H9 (cell line): ENCODE data around the gene DPF3. TPM values are rescaled to one million over a fixed set of nuclear protein-coding genes. Genes with fewer than 3 reads are reported as not detected.

Source experiments
- DNase-seq: peaks from one replicate; pipeline ENCODE4 v3.0.0-alpha.2; 2017
- H2AFZ ChIP-seq: one replicate; pipeline ENCODE4 v1.6.1; 2013; ENCODE audit warnings: mild to moderate bottlenecking, low read length, control low read depth, moderate library complexity
- H2AK5ac ChIP-seq: 2 replicates; pipeline ENCODE4 v1.6.1; 2013; ENCODE audit warnings: low read length, control low read depth, mixed read lengths; ENCODE audit not compliant: insufficient read length
- H2BK120ac ChIP-seq: one replicate; pipeline ENCODE4 v1.6.1; 2013; ENCODE audit warnings: low read depth, mild to moderate bottlenecking, low read length, control low read depth, inconsistent platforms; ENCODE audit not compliant: poor library complexity, severe bottlenecking
- H2BK12ac ChIP-seq: 2 replicates; pipeline ENCODE4 v1.6.1; 2013; ENCODE audit warnings: low read length, control low read depth, mixed read lengths, low read depth; ENCODE audit not compliant: insufficient read length
- H2BK15ac ChIP-seq: 2 replicates; pipeline ENCODE4 v1.6.1; 2013; ENCODE audit warnings: low read depth, low read length, control low read depth
- H2BK20ac ChIP-seq: one replicate; pipeline ENCODE4 v1.6.1; 2013; ENCODE audit warnings: low read depth, mild to moderate bottlenecking, low read length, control low read depth, inconsistent platforms; ENCODE audit not compliant: poor library complexity, severe bottlenecking
- H2BK5ac ChIP-seq: 2 replicates; pipeline ENCODE4 v1.6.1; 2013; ENCODE audit warnings: low read length, control low read depth, mixed read lengths; ENCODE audit not compliant: insufficient read length
- H3K14ac ChIP-seq: 2 replicates; pipeline ENCODE4 v1.6.1; 2013; ENCODE audit warnings: low read length, control low read depth; ENCODE audit not compliant: insufficient read depth
- H3K18ac ChIP-seq: 2 replicates; pipeline ENCODE4 v1.6.1; 2013; ENCODE audit warnings: low read depth, mild to moderate bottlenecking, mixed read lengths, low read length, control low read depth; ENCODE audit not compliant: insufficient read length
- H3K23ac ChIP-seq: 2 replicates; pipeline ENCODE4 v1.6.1; 2013; ENCODE audit warnings: low read length, control low read depth, mixed read lengths, low read depth; ENCODE audit not compliant: insufficient read length
- H3K23me2 ChIP-seq: 2 replicates; pipeline ENCODE4 v1.6.1; 2013; ENCODE audit warnings: low read depth, mild to moderate bottlenecking, mixed read lengths, low read length, control low read depth; ENCODE audit not compliant: insufficient read length, poor library complexity, severe bottlenecking
- H3K27ac ChIP-seq: 2 replicates; pipeline ENCODE4 v1.5.1; 2013; ENCODE audit warnings: low read length, control low read depth, mixed read lengths, low read depth; ENCODE audit not compliant: insufficient read length
- H3K27me3 ChIP-seq: 2 replicates; pipeline ENCODE4 v1.6.1; 2013; ENCODE audit warnings: low read length, control low read depth, inconsistent platforms; ENCODE audit not compliant: insufficient read depth
- H3K4ac ChIP-seq: 2 replicates; pipeline ENCODE4 v1.6.1; 2013; ENCODE audit warnings: low read depth, mild to moderate bottlenecking, control low read depth, inconsistent platforms, low read length, moderate library complexity
- H3K4me1 ChIP-seq: 2 replicates; pipeline ENCODE4 v1.6.1; 2013; ENCODE audit warnings: low read length, control low read depth, inconsistent platforms; ENCODE audit not compliant: insufficient read depth
- H3K4me2 ChIP-seq: 2 replicates; pipeline ENCODE4 v1.6.1; 2013; ENCODE audit warnings: low read length, control low read depth, mixed read lengths; ENCODE audit not compliant: insufficient read length, insufficient read depth
- H3K56ac ChIP-seq: 2 replicates; pipeline ENCODE4 v1.6.1; 2013; ENCODE audit warnings: low read depth, mild to moderate bottlenecking, mixed read lengths, low read length, control low read depth; ENCODE audit not compliant: insufficient read length
- H3K79me1 ChIP-seq: 2 replicates; pipeline ENCODE4 v1.6.1; 2013; ENCODE audit warnings: low read depth, mild to moderate bottlenecking, moderate library complexity, low read length, control low read depth, inconsistent platforms; ENCODE audit not compliant: insufficient read depth, poor library complexity, severe bottlenecking
- H3K79me2 ChIP-seq: 2 replicates; pipeline ENCODE4 v1.6.1; 2013; ENCODE audit warnings: low read length, control low read depth, inconsistent platforms; ENCODE audit not compliant: insufficient read depth
- H3K9ac ChIP-seq: 2 replicates; pipeline ENCODE4 v1.6.1; 2013; ENCODE audit warnings: low read length, control low read depth, mixed read lengths; ENCODE audit not compliant: insufficient read length; ENCODE audit errors: extremely low read depth
- H3K9me3 ChIP-seq: one replicate; pipeline ENCODE4 v1.6.1; 2013; ENCODE audit warnings: low read depth, low read length, inconsistent platforms; ENCODE audit not compliant: control insufficient read depth
- H3T11ph ChIP-seq: one replicate; pipeline ENCODE4 v1.6.1; 2013; ENCODE audit warnings: mild to moderate bottlenecking, low read length, control low read depth, inconsistent platforms
- H4K20me1 ChIP-seq: one replicate; pipeline ENCODE4 v1.6.1; 2013; ENCODE audit not compliant: control insufficient read depth, insufficient read length, insufficient read depth
- H4K5ac ChIP-seq: 2 replicates; pipeline ENCODE4 v1.6.1; 2013; ENCODE audit warnings: low read depth, mild to moderate bottlenecking, mixed read lengths, low read length, control low read depth; ENCODE audit not compliant: insufficient read length
- H4K8ac ChIP-seq: replicated peaks from 2 replicates; pipeline ENCODE4 v1.6.1; 2013; ENCODE audit warnings: low read length, control low read depth, mixed read lengths, low read depth; ENCODE audit not compliant: insufficient read length
- H4K91ac ChIP-seq: 2 replicates; pipeline ENCODE4 v1.6.1; 2013; ENCODE audit warnings: low read depth, mild to moderate bottlenecking, moderate library complexity, mixed read lengths, low read length, control low read depth; ENCODE audit not compliant: insufficient read length
- H3K27ac Mint-ChIP-seq, 3 experiments: 2 replicates in 2 of 3; 3 replicates in 1 of 3; pipeline ENCODE4 v1.8.0; 2020 to 2021; ENCODE audit warnings: mixed read lengths in 3 of 3, mild to moderate bottlenecking in 1 of 3, moderate library complexity in 1 of 3
- H3K27me3 Mint-ChIP-seq: 2 replicates; pipeline ENCODE4 v1.8.0; 2021; ENCODE audit warnings: low read depth, mild to moderate bottlenecking, moderate library complexity, mixed read lengths
- H3K36me3 Mint-ChIP-seq, 3 experiments: 2 replicates in 2 of 3; 3 replicates in 1 of 3; pipeline ENCODE4 v1.8.0; 2020 to 2021; ENCODE audit warnings: low read depth in 3 of 3, mixed read lengths in 3 of 3; ENCODE audit not compliant: insufficient read depth in 1 of 3
- H3K4me1 Mint-ChIP-seq, 2 experiments: 2 replicates each; pipeline ENCODE4 v1.8.0; 2020; ENCODE audit warnings: mixed read lengths in 2 of 2
- H3K4me3 Mint-ChIP-seq, 2 experiments: 2 replicates in 1 of 2; 3 replicates in 1 of 2; pipeline ENCODE4 v1.8.0; 2020 to 2021; ENCODE audit warnings: mild to moderate bottlenecking in 2 of 2, mixed read lengths in 2 of 2, moderate library complexity in 1 of 2
- H3K9me3 Mint-ChIP-seq, 2 experiments: 2 replicates in 1 of 2; 3 replicates in 1 of 2; pipeline ENCODE4 v1.8.0; 2020; ENCODE audit warnings: mild to moderate bottlenecking in 2 of 2, mixed read lengths in 2 of 2, moderate library complexity in 1 of 2
- CTCF ChIP-seq: fragments of 200-600 bp; sonication (generic); conservative IDR thresholded peaks from 3 replicates; pipeline ENCODE4 v1.8.0; 2021; ENCODE audit warnings: antibody characterized with exemption, mild to moderate bottlenecking
- WGBS: extraction: QIAGEN DNeasy Blood & Tissue Kit; methylation state at CpG from one replicate; pipeline ENCODE4 v1.1.7; 2013; ENCODE audit warnings: missing lambda C conversion rate, low lambda C conversion rate, mixed read lengths; ENCODE audit not compliant: insufficient read length; ENCODE audit errors: extremely low coverage; 5-methylcytosine and 5-hydroxymethylcytosine counted together
- total RNA-seq: library from RNA; stranded (reverse); gene quantifications from 2 replicates; pipeline ENCODE4 v1.2.1, GENCODE V29; 2021

Gene DPF3
- total RNA-seq, 1 experiment from 2014 or later: not detected

- Histone ChIP-seq H3K23me2 (peaks cover 3% of the 10 kb centered on the region), H3K18ac (no peak overlapping the region), H2AK5ac (no peak overlapping the region), H3K27ac (no peak overlapping the region), H3T11ph (no peak overlapping the region), H2BK120ac (no peak overlapping the region), H3K79me1 (no peaks in the 10 kb centered on the region), H3K9ac (no peak overlapping the region), H3K14ac (no peak overlapping the region; the same call in 1 of the 2 replicates), H3K4me2 (no peak overlapping the region), H3K23ac (no peak overlapping the region), H2BK12ac (no peak overlapping the region), H3K79me2 (no peaks in the 10 kb centered on the region), H2AFZ (no peak overlapping the region), H3K27me3 (no peaks in the 10 kb centered on the region), H3K9me3 (no peaks in the 10 kb centered on the region), H3K4ac (no peak overlapping the region), H3K56ac (no peak overlapping the region), H4K8ac (no peak overlapping the region), H4K5ac (no peak overlapping the region), H3K4me1 (peaks cover 4% of the 10 kb centered on the region; the same call in 1 of the 2 replicates), H4K20me1 (no peaks in the 10 kb centered on the region), H2BK5ac (no peak overlapping the region), H2BK20ac (no peak overlapping the region), H4K91ac (no peak overlapping the region), H2BK15ac (no peak overlapping the region)
- WGBS: no CpG with 5 or more reads among the region's 7 CpGs
- H3K4me1 Mint-ChIP-seq: peaks cover 27 to 43% of the 10 kb centered on the region in 2 experiments
- H3K36me3 Mint-ChIP-seq: peaks cover 0 to 6% (median 3%) of the 10 kb centered on the region in 3 experiments; a peak in 3 of 7 replicates
- H3K9me3 Mint-ChIP-seq: peaks cover 3 to 6% of the 10 kb centered on the region in 2 experiments; a peak in 2 of 5 replicates
- peak overlapping the region in 1 of 2 experiments; percentile 9; a peak in 1 of 5 replicates for H3K4me3 Mint-ChIP-seq
- TF ChIP-seq CTCF: no peak
- no peak overlapping the region; a peak in 1 of 7 replicates for H3K27ac Mint-ChIP-seq
- DNase-seq: no peak
- H3K27me3 Mint-ChIP-seq: peaks cover 4% of the 10 kb centered on the region
Observed at GRCh38 chr14:72701237-72701565, 192.7 kb downstream of the DPF3 start.
